PC-3 (cell line): ENCODE data around the gene MVB12B. TPM values are rescaled to one million over a fixed set of nuclear protein-coding genes. Genes with fewer than 3 reads are reported as not detected.

ENCODE experiments used
- ATAC-seq: fragments of 200-7000 bp; cut with Tn5 transposase; 2 replicates; pipeline ENCODE4 v1.9.1; 2020; ENCODE audit warnings: mild to moderate bottlenecking, moderate library complexity
- BruUV-seq: library from RNA; stranded (reverse); fragments of 400-500 nt; replicated peaks from 2 replicates; lab custom pipeline; 2021; lab: Mats Ljungman, UMichigan
- CTCF ChIA-PET: fragments of 300-600 bp; sonication (Branson Sonifier 250); formaldehyde crosslinking; loops from one replicate; lab custom pipeline; 2022; ENCODE audit warnings: antibody characterized with exemption; lab: Charles Lee
- POLR2A ChIA-PET: fragments of 300-600 bp; sonication (Branson Sonifier 250); formaldehyde crosslinking; loops from one replicate; lab custom pipeline; 2022; ENCODE audit warnings: antibody characterized with exemption; ENCODE audit not compliant: unreplicated experiment; lab: Charles Lee
- DNase-seq: peaks from one replicate; pipeline ENCODE4 v3.0.0-alpha.2; 2015
- H2AFZ ChIP-seq: fragments of 300-600 bp; sonication (generic); 2 replicates; pipeline ENCODE4 v1.6.0; 2016; ENCODE audit warnings: antibody characterized with exemption, low read length
- H3F3A ChIP-seq: fragments of 300-600 bp; sonication (generic); one replicate; pipeline ENCODE4 v1.6.0; 2017; ENCODE audit warnings: antibody characterized with exemption, low read length, control low read depth, mild to moderate bottlenecking; ENCODE audit not compliant: unreplicated experiment
- H3K27ac ChIP-seq: fragments of 300-600 bp; sonication (generic); 2 replicates; pipeline ENCODE4 v1.5.1; 2016; ENCODE audit warnings: mild to moderate bottlenecking, low read length
- H3K27me3 ChIP-seq: fragments of 300-600 bp; sonication (generic); 2 replicates; pipeline ENCODE4 v1.6.1; 2016; ENCODE audit warnings: low read length, mixed read lengths
- H3K36me3 ChIP-seq: fragments of 300-600 bp; sonication (generic); 2 replicates; pipeline ENCODE4 v1.6.1; 2016; ENCODE audit warnings: low read depth, mixed run types, low read length, mixed read lengths
- H3K4me1 ChIP-seq: fragments of 300-600 bp; sonication (generic); 2 replicates; pipeline ENCODE4 v1.5.1; 2016; ENCODE audit warnings: low read length; ENCODE audit not compliant: insufficient read depth
- H3K4me2 ChIP-seq: fragments of 300-600 bp; sonication (generic); 2 replicates; pipeline ENCODE4 v1.6.0; 2016; ENCODE audit warnings: low read length
- H3K4me3 ChIP-seq: fragments of 300-600 bp; sonication (generic); 2 replicates; pipeline ENCODE4 v1.5.1; 2016; ENCODE audit warnings: mild to moderate bottlenecking, low read length, mixed read lengths
- H3K79me2 ChIP-seq: fragments of 300-600 bp; sonication (generic); 2 replicates; pipeline ENCODE4 v1.6.1; 2017; ENCODE audit warnings: low read length, mixed read lengths
- H3K9ac ChIP-seq: fragments of 300-600 bp; sonication (generic); 2 replicates; pipeline ENCODE4 v1.6.0; 2016; ENCODE audit warnings: mild to moderate bottlenecking, low read length
- H3K9me2 ChIP-seq: fragments of 300-600 bp; sonication (generic); replicated peaks from 2 replicates; pipeline ENCODE4 v1.6.1; 2016; ENCODE audit warnings: mixed run types, low read length, mixed read lengths
- H3K9me3 ChIP-seq: fragments of 300-600 bp; sonication (generic); 2 replicates; pipeline ENCODE4 v1.6.1; 2016; ENCODE audit warnings: low read length, mixed read lengths
- H4K20me1 ChIP-seq: fragments of 300-600 bp; sonication (generic); 2 replicates; pipeline ENCODE4 v1.6.1; 2016; ENCODE audit warnings: low read length, mixed read lengths
- EZH2 ChIP-seq: fragments of 300-600 bp; sonication (generic); IDR thresholded peaks from one replicate; pipeline ENCODE4 v1.6.1; 2017; ENCODE audit warnings: antibody characterized with exemption, mild to moderate bottlenecking, low read length; ENCODE audit not compliant: unreplicated experiment
- EZH2phosphoT487 ChIP-seq: fragments of 300-600 bp; sonication (generic); IDR thresholded peaks from 2 replicates; pipeline ENCODE4 v1.6.1; 2018; ENCODE audit warnings: mild to moderate bottlenecking, antibody characterized with exemption, low read length, borderline replicate concordance
- intact Hi-C: fragments of 100-400 bp; cut with micrococcal nuclease; formaldehyde crosslinking; loops from 2 replicates; pipeline ENCODE4 v1.9.0; 2023
- total RNA-seq: library from RNA; depleted of rRNA; stranded (reverse); fragments of >200 nt; gene quantifications from 2 replicates; pipeline ENCODE4 v1.2.3, GENCODE V29; 2014
- TF ChIP-seq, protein P1 (sequence below): fragments of 300-600 bp; sonication (generic); conservative IDR thresholded peaks from 2 replicates; pipeline ENCODE4 v1.5.1; 2017; ENCODE audit warnings: antibody characterized with exemption, low read depth, mild to moderate bottlenecking, low read length

The MVB12B gene
- total RNA-seq, 1 experiment from 2014 or later, result 7.2 TPM

DNA sequence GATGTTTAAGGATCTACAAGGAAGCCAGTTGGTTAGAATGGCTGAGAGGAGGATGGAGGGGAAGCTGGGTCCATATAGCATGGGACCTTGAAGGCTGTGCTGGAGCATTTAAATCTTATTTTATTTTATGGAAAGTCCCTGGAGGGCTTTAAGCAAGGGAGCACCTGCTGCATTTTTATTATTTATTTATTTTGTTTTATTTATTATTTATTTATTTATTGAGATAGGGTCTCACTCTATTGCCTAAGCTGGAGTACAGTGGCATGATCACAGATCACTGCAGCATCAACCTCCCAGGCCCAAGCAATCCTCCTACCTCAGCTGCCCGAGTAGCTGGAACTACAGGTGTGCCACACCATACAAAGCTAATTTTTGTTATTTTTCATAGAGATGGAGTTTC is 4.9 kb upstream of the MVB12B start:
- CTCF ChIA-PET, result no interaction called here
- H3K27ac ChIP-seq, result no peak overlapping the region
- no TSS peak for BruUV-seq
- no peaks in the 10 kb centered on the region for H3K9me2 ChIP-seq
- H3K9ac ChIP-seq, result no peak overlapping the region
- H3F3A ChIP-seq, result no peaks in the 10 kb centered on the region
- peaks cover 4% of the 10 kb centered on the region; the same call in 1 of the 2 replicates for H3K4me1 ChIP-seq
- no peaks in the 10 kb centered on the region for H4K20me1 ChIP-seq
- H3K36me3 ChIP-seq, result no peaks in the 10 kb centered on the region
- no peak for ATAC-seq
- intact Hi-C loops, result no loop called here
- H3K79me2 ChIP-seq, result no peaks in the 10 kb centered on the region
- POLR2A ChIA-PET, result no interaction called here
- TF ChIP-seq EZH2, result no peak
- H3K4me2 ChIP-seq, result no peak overlapping the region
- DNase-seq, result no peak
- H3K27me3 ChIP-seq, result no peaks in the 10 kb centered on the region
- no peak overlapping the region for H2AFZ ChIP-seq
- H3K4me3 ChIP-seq, result no peak overlapping the region
- no peaks in the 10 kb centered on the region for H3K9me3 ChIP-seq

DNA sequence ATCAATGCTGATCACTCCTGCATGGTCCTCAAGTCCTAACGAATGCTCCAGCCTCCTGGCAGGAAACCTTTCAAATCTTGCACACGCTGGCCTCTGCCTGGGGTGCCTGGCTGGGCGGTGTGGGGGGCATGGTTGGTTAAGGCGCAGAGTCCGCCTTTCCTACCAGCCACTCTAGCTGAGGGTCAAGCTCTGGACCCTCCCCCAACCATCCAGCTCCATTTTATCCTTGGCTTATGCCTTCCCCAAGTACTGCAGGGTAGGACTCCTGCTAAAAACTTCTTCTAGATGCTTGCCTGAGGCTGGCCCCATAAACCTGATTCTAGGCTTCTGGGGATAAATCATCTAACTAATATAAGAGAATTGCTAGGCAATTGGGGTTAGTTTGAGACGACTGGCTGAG is 808 bp upstream of the MVB12B start:
- peak overlapping the region; percentile 83 for H3K4me2 ChIP-seq
- H3K79me2 ChIP-seq, result peaks cover 35% of the 10 kb centered on the region
- DNase-seq (no peak), ATAC-seq (no peak)
- H3K9me3 ChIP-seq, result no peaks in the 10 kb centered on the region
- POLR2A ChIA-PET, result no interaction called here
- BruUV-seq, result no TSS peak
- no peaks in the 10 kb centered on the region for H3K27me3 ChIP-seq
- no peak overlapping the region for H3K27ac ChIP-seq
- peaks cover 8% of the 10 kb centered on the region for H3K4me1 ChIP-seq
- H4K20me1 ChIP-seq, result no peaks in the 10 kb centered on the region
- H3K9me2 ChIP-seq, result no peaks in the 10 kb centered on the region
- CTCF ChIA-PET, result no interaction called here
- H3K9ac ChIP-seq, result peak overlapping the region; percentile 50; the same call in 1 of the 2 replicates
- H3F3A ChIP-seq, result no peaks in the 10 kb centered on the region
- peak overlapping the region; percentile 76 for H2AFZ ChIP-seq
- intact Hi-C loops, result no loop called here
- TF ChIP-seq EZH2 (no peak), EZH2phosphoT487 (no peak)
- TF ChIP-seq, protein P1, sequence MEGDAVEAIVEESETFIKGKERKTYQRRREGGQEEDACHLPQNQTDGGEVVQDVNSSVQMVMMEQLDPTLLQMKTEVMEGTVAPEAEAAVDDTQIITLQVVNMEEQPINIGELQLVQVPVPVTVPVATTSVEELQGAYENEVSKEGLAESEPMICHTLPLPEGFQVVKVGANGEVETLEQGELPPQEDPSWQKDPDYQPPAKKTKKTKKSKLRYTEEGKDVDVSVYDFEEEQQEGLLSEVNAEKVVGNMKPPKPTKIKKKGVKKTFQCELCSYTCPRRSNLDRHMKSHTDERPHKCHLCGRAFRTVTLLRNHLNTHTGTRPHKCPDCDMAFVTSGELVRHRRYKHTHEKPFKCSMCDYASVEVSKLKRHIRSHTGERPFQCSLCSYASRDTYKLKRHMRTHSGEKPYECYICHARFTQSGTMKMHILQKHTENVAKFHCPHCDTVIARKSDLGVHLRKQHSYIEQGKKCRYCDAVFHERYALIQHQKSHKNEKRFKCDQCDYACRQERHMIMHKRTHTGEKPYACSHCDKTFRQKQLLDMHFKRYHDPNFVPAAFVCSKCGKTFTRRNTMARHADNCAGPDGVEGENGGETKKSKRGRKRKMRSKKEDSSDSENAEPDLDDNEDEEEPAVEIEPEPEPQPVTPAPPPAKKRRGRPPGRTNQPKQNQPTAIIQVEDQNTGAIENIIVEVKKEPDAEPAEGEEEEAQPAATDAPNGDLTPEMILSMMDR, result no peak
- peak overlapping the region; percentile 65 for H3K4me3 ChIP-seq
- H3K36me3 ChIP-seq, result no peaks in the 10 kb centered on the region

DNA sequence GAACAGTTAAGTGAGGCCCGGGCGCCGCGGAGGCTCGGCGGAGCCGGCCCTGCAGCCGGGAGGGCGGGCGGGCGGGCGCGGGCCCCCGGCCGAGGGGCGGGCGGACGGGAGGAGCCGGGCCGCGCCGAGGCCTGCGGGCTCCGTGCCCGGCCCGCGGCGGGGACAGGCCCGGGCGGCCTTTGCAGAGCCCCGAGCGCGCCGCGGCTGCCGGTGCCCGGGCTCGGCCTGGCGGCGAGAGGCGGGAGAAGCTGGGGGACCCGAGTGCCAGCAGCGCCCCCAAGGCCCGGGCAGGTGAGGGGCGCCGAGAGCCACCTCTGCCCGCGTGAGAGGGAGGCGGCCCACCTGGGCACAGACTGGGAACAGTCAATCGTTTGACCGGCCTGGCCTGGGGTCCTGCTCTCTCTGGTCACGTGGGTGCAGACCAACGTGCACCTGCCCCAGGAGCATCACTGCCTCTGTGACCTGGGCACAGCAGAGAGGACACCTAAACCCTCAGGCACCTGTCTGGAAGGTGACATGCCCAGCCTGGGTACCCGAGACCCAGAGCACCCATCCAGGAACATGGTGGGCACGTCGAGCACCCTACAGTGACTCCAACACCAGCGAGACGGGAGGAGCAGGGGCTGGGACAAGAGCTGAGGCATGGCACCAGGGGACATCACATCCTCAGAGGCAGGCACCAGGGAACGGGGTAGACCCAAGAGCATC is 531 bp downstream of the MVB12B start:
- intact Hi-C loops, result no loop called here
- BruUV-seq, result no TSS peak
- TF ChIP-seq EZH2phosphoT487 (no peak), EZH2 (no peak)
- TF ChIP-seq, protein P1, result no peak
- peaks cover 8% of the 10 kb centered on the region for H3K4me1 ChIP-seq
- H3K9ac ChIP-seq, result peak overlapping the region; percentile 63
- no peaks in the 10 kb centered on the region for H3K36me3 ChIP-seq
- CTCF ChIA-PET, result no interaction called here
- ATAC-seq (peak; percentile 55), DNase-seq (no peak)
- H3K27me3 ChIP-seq, result no peaks in the 10 kb centered on the region
- peak overlapping the region; percentile 94 for H3K4me2 ChIP-seq
- H3K9me2 ChIP-seq, result no peaks in the 10 kb centered on the region
- peaks cover 48% of the 10 kb centered on the region for H3K79me2 ChIP-seq
- H3K9me3 ChIP-seq, result no peaks in the 10 kb centered on the region
- no peaks in the 10 kb centered on the region for H3F3A ChIP-seq
- POLR2A ChIA-PET, result no interaction called here
- no peak overlapping the region for H3K27ac ChIP-seq
- peak overlapping the region; percentile 85 for H2AFZ ChIP-seq
- H3K4me3 ChIP-seq, result peak overlapping the region; percentile 77
- no peaks in the 10 kb centered on the region for H4K20me1 ChIP-seq
